IPS DF 6.9 (cell line): ENCODE measurements around the gene HLA-DQA1.

ENCODE experiments used
- DNase-seq: peaks from one replicate; pipeline ENCODE4 v3.0.0-alpha.2; 2013; ENCODE audit warnings: low read depth, low spot score
- H3K27ac ChIP-seq: one replicate; pipeline ENCODE4 v1.5.1; 2013; ENCODE audit warnings: low read length, control low read depth
- H3K27me3 ChIP-seq: 2 replicates; pipeline ENCODE4 v1.6.1; 2013; ENCODE audit warnings: mild to moderate bottlenecking, low read length; ENCODE audit not compliant: control insufficient read depth, insufficient read depth
- H3K36me3 ChIP-seq: 2 replicates; pipeline ENCODE4 v1.6.1; 2013; ENCODE audit warnings: low read length; ENCODE audit not compliant: control insufficient read depth, insufficient read depth
- H3K4me1 ChIP-seq: 2 replicates; pipeline ENCODE4 v1.6.1; 2013; ENCODE audit warnings: low read length; ENCODE audit not compliant: control insufficient read depth, insufficient read depth
- H3K4me3 ChIP-seq: 2 replicates; pipeline ENCODE4 v1.5.1; 2013; ENCODE audit warnings: mild to moderate bottlenecking, low read length
- H3K9me3 ChIP-seq: 2 replicates; pipeline ENCODE4 v1.6.1; 2013; ENCODE audit warnings: low read length, inconsistent platforms; ENCODE audit not compliant: control insufficient read depth, insufficient read depth
- WGBS: extraction: QIAGEN DNeasy Blood & Tissue Kit; methylation state at CpG from one replicate; pipeline ENCODE4 v1.1.7; 2013; ENCODE audit warnings: mixed read lengths, missing lambda C conversion rate; ENCODE audit not compliant: insufficient read length, insufficient coverage; 5-methylcytosine and 5-hydroxymethylcytosine counted together

HLA-DQA1 gene

DNA sequence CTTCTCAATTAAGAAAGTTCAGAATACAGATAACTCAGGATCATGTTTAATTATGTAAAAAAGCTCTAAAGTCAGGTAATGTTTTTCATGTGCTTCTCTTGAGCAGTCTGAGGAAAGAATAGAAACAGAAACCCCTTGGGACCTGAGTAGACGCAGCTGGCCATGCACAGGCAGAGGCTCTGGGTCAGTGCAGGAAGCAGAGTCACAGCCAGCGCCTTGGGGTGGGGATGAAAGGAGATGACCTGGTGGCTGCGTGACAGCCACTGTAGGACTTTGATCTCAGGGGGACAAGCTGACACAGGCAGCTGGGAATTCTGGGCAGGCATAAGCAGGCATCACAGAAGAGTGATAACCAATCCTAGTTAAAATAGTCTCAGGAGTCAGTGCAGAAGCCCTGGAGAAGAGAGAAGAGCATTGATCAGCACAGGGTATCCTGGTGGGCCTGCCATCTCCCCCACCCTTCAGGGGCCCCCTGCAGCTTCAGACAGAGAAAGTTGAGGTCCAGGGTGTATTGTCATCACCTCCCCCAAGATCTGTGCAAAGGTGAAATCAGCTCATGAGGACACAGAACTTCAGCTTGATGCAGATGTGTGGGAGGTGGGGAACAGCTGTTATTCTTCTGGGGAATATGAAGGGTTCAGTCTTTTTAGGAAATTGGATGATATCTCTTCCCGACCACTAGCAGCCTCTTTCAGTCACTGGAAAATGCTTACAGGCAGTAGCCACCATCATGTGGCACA lies 22.8 kb downstream of the HLA-DQA1 start:
- no peak overlapping the region for H3K27ac ChIP-seq
- H3K4me3 ChIP-seq, result no peak overlapping the region
- no peak for DNase-seq
- no peaks in the 10 kb centered on the region for H3K36me3 ChIP-seq
- WGBS, result no CpG with 5 or more reads among the region's 4 CpGs
- H3K9me3 ChIP-seq, result no peaks in the 10 kb centered on the region
- no peaks in the 10 kb centered on the region for H3K27me3 ChIP-seq
- no peaks in the 10 kb centered on the region for H3K4me1 ChIP-seq

DNA sequence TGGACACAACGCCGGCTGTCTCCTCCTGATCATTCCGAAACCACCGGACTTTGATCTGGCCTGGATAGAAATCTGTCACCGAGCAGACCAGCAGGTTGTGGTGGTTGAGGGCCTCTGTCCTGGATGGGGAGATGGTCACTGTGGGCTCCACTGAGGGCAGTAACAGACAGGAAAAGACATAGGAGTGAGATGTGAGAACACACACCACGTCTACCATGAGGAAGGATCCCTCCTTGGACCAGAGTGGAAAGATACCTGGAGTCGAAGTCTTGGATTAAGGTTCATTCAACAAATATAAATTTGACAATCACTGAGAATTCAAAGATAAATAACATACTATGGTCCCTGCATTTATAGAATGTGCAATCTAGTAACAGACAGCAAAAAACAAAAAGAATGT lies 24.9 kb downstream of the HLA-DQA1 start:
- no peaks in the 10 kb centered on the region for H3K36me3 ChIP-seq
- no peaks in the 10 kb centered on the region for H3K9me3 ChIP-seq
- H3K4me3 ChIP-seq, result no peak overlapping the region
- DNase-seq, result no peak
- H3K27ac ChIP-seq, result no peak overlapping the region
- H3K4me1 ChIP-seq, result no peaks in the 10 kb centered on the region
- no CpG with 5 or more reads among the region's 7 CpGs for WGBS
- H3K27me3 ChIP-seq, result no peaks in the 10 kb centered on the region

DNA sequence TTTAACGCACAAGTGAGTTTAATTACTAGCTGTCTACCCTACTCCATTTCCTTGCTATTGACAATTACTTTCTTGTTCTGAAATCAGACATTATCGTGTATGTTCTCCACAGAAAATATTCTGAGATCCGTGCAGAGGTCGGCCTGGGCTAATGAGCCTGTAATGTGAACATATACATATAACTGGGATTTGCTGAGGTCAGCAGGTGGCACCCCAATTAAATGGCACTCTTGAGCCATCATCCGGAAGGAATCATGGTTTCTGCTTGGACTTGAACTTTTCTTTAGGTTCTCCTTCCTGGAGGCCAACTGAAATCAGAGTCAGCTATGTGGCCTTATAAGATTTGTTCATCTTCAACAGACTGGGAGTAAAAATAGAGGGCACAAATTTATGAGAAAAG lies 25.6 kb downstream of the HLA-DQA1 start:
- H3K27ac ChIP-seq, result no peak overlapping the region
- H3K36me3 ChIP-seq, result no peaks in the 10 kb centered on the region
- no peak for DNase-seq
- WGBS, result no CpG with 5 or more reads among the region's 5 CpGs
- no peaks in the 10 kb centered on the region for H3K4me1 ChIP-seq
- no peaks in the 10 kb centered on the region for H3K27me3 ChIP-seq
- no peak overlapping the region for H3K4me3 ChIP-seq
- no peaks in the 10 kb centered on the region for H3K9me3 ChIP-seq

DNA sequence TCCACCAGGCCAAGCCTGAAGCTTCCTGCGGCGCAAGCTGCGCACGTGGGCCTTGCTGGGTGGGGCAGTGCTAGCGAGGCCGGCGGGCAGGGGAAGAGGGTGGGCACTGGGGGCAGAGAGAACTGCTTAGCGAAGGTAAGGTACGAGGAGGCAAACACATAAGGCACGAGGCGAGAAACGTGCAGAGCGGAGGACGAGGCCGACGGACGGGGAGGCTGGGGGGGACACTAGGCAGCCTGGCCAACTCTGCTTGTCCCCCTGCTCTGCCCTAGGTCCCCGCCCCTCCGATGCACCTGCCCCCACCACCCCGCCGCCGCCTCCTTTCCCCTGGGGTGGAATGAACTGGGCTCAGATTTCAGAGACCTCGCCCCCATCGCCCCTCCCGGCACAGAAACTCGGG lies 27.1 kb downstream of the HLA-DQA1 start:
- no CpG with 5 or more reads among the region's 26 CpGs for WGBS
- no peaks in the 10 kb centered on the region for H3K36me3 ChIP-seq
- no peak for DNase-seq
- no peaks in the 10 kb centered on the region for H3K9me3 ChIP-seq
- H3K4me3 ChIP-seq, result no peak overlapping the region
- H3K4me1 ChIP-seq, result peaks cover 4% of the 10 kb centered on the region; the same call in 1 of the 2 replicates
- H3K27ac ChIP-seq, result no peak overlapping the region
- H3K27me3 ChIP-seq, result no peaks in the 10 kb centered on the region

DNA sequence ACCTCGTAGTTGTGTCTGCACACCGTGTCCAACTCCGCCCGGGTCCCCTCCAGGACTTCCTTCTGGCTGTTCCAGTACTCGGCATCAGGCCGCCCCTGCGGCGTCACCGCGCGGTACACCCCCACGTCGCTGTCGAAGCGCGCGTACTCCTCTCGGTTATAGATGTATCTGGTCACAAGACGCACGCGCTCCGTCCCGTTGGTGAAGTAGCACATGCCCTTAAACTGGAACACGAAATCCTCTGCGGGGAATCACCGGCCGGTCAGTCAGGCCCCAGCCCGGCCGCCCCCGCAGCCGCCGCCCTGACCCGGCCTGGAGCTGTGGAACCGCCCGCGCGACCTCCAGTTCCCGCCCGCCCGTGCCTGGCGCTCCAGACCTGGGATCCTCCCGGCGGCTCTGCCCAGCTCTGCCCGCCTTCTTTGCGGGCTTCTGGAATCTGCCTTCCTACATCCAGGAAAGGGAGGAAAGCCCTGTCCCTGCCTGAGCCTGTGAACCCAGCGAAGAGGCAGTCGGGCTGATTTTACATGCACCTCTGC lies 27.7 kb downstream of the HLA-DQA1 start:
- peaks cover 4% of the 10 kb centered on the region; the same call in 1 of the 2 replicates for H3K4me1 ChIP-seq

DNA sequence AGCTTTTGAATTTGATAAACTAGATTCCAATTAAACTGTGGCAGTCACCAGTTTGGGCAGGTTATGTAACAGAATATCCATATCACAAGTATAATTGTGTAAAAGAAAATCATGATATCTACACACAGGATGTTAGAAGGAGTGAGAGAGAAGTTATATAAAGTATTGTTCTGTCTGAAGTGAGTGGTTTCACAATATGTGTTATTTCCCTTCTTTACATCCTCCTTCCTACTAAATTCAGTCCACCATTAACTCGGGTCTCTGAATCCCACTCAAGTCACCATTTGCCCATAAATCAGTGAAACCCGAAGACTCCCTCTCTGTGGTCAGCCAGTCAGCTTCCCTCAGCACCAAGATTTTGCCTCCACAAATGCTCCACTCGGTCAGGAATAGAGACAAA lies 28.5 kb downstream of the HLA-DQA1 start:
- Histone ChIP-seq H3K9me3 (no peaks in the 10 kb centered on the region), H3K27me3 (no peaks in the 10 kb centered on the region), H3K36me3 (no peaks in the 10 kb centered on the region), H3K4me1 (peaks cover 4% of the 10 kb centered on the region; the same call in 1 of the 2 replicates), H3K27ac (no peak overlapping the region), H3K4me3 (no peak overlapping the region)
- WGBS, result no CpG with 5 or more reads among the region's 3 CpGs
- no peak for DNase-seq

More for the DNA sequence above, 27.7 kb downstream of the HLA-DQA1 start:
- no peaks in the 10 kb centered on the region for H3K9me3 ChIP-seq
- H3K4me3 ChIP-seq, result peak overlapping the region; percentile 19; the same call in 1 of the 2 replicates
- no peaks in the 10 kb centered on the region for H3K27me3 ChIP-seq
- WGBS, result no CpG with 5 or more reads among the region's 47 CpGs
- H3K36me3 ChIP-seq, result no peaks in the 10 kb centered on the region
- H3K27ac ChIP-seq, result no peak overlapping the region
- no peak for DNase-seq

DNA sequence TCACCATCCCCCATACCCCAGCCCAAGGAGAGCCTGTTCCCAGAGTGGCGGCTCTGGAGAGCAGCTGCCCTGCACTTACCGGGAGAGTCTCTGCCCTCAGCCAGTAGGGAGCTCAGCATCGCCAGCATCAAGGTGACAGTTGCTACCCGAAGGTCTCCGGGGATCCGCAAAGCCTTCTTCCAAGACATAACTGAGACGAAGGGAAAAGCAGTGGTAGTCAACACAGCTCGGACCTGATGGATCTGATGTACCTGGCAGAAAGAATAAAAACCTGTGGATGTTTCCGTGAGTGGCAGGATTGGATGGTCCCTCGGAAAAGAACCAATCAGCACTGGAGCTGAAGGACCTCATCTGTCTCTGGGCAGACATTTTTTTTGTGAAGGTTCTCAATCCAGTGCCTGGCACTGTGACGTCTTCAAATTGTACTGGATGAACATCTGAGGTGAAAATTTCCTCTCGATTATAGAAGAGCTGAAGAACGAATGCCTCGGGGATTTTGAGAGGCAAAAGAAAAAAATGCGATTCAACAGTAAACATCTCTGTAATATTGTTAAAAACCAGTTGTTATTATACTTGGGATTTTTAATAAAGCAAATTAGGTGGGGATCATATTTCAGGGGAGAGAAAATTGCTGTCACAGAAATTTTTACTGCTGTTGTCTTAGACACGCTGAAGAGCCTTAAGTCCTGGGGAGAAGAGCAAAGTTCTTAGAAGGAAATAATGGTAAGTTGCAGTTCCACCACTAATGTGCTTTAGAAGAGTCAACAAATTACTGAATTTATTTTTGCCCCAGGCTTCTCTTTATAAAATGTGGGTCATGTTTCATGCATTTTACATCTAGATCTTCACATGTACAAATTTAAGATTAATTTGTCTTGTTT lies 29.5 kb downstream of the HLA-DQA1 start, which contains the start of gene HLA-DQB1:
HLA-DQB1 (minus strand) TSS at position 238 of the 881 bp plus-strand sequence; CDS start at position 188, 50 bp downstream.
- Histone ChIP-seq H3K4me3 (no peak within 1 kb of the TSS), H3K36me3 (no peaks in the 10 kb centered on the region), H3K9me3 (no peaks in the 10 kb centered on the region), H3K27me3 (no peaks in the 10 kb centered on the region), H3K4me1 (peaks cover 4% of the 10 kb centered on the region; the same call in 1 of the 2 replicates), H3K27ac (no peak within 1 kb of the TSS)
- DNase-seq, result no peak
- WGBS, result no CpG with 5 or more reads among the region's 16 CpGs

- peaks cover 4% of the 10 kb centered on the region; the same call in 1 of the 2 replicates for H3K4me1 ChIP-seq
- no peak overlapping the region for H3K4me3 ChIP-seq
- DNase-seq, result no peak
These were observed 31.1 kb downstream of the HLA-DQA1 start for GRCh38 chr6:32668226-32668747.

DNA sequence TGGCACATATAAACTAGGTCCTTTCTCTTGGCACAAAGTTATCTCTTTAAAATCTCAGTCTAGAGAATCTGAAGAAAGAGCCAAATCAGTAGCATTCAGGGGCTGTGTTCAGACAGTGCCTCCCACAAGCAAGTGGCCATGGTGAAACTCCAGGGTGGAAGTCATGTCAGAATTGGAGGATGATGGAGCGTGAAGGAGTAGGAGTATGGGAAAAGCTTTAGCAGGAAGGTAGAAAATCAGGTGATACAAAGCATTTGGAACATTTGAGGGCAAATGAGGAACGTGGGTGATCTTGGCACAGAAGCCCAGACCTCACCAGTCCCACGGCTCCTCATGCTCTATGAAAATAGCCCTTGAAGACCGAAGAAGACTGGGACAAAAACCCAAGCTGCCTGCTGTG lies 32.0 kb downstream of the HLA-DQA1 start:
- 100% methylated on average over 1 of the region's 4 CpGs for WGBS
- no peaks in the 10 kb centered on the region for H3K36me3 ChIP-seq
- no peak for DNase-seq
- H3K27me3 ChIP-seq, result no peaks in the 10 kb centered on the region
- no peak overlapping the region for H3K4me3 ChIP-seq
- H3K9me3 ChIP-seq, result no peaks in the 10 kb centered on the region
- H3K27ac ChIP-seq, result no peak overlapping the region
- peaks cover 4% of the 10 kb centered on the region; the same call in 1 of the 2 replicates for H3K4me1 ChIP-seq

More at GRCh38 chr6:32668226-32668747, 31.1 kb downstream of the HLA-DQA1 start:
- WGBS, result no CpG with 5 or more reads among the region's 5 CpGs
- no peaks in the 10 kb centered on the region for H3K27me3 ChIP-seq
- no peaks in the 10 kb centered on the region for H3K36me3 ChIP-seq
- H3K9me3 ChIP-seq, result no peaks in the 10 kb centered on the region
- no peak overlapping the region for H3K27ac ChIP-seq

DNA sequence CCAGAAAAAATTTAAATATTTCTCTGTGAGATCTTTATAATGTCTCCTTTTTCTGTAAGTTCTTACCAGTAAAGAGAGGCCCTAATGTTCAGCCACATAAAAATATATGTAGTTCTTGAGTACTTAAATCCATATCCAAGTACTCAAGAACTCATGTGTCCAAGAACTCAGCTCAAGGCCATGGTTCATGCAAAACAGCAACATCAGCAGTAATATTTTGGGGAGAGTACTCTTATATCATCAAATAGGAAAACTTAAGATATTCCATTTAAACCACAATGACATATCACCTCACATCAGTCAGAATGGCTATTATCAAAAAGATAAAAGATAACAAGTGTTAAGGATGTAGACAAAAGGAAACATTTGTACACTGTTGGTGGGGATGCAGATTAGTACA lies 32.7 kb downstream of the HLA-DQA1 start:
- H3K9me3 ChIP-seq, result no peaks in the 10 kb centered on the region
- H3K4me1 ChIP-seq, result peaks cover 4% of the 10 kb centered on the region; the same call in 1 of the 2 replicates
- H3K27ac ChIP-seq, result no peak overlapping the region
- no peak overlapping the region for H3K4me3 ChIP-seq
- H3K36me3 ChIP-seq, result no peaks in the 10 kb centered on the region
- no peaks in the 10 kb centered on the region for H3K27me3 ChIP-seq
- no peak for DNase-seq
